ENCODE results near the gene RNF114.

DNA sequence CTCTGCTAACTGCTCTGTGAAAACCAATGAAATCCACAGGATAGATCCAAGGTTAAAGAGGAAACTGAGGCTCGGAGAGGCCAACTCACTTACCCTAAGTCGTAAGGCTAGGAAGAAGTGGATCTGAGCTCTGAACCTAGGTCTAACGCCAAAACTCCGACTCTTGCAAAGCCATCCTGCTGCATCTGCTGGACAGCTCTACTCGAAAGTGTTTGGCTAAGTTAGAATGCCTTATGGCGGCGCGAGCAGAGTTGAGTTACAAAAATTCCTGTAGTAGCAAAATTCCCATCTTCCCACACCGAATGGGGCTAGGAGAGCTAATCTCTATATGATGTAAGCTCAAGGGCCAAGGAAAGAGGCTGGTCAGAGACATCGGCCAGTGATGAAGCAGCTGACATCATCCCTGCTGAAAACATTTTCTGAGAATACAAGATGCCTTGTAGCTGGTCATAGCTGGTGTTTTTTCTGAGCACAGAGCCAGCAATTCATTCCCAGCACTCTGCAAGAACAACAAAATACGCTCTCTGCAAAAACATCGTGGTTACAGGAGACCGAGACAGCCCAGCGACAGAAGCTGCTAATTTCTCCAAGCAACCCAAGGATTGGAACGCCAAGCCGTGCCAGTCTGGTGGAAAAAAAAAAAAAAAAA, 22.7 kb upstream of the RNF114 start:
- TF ChIP-seq, protein P1, sequence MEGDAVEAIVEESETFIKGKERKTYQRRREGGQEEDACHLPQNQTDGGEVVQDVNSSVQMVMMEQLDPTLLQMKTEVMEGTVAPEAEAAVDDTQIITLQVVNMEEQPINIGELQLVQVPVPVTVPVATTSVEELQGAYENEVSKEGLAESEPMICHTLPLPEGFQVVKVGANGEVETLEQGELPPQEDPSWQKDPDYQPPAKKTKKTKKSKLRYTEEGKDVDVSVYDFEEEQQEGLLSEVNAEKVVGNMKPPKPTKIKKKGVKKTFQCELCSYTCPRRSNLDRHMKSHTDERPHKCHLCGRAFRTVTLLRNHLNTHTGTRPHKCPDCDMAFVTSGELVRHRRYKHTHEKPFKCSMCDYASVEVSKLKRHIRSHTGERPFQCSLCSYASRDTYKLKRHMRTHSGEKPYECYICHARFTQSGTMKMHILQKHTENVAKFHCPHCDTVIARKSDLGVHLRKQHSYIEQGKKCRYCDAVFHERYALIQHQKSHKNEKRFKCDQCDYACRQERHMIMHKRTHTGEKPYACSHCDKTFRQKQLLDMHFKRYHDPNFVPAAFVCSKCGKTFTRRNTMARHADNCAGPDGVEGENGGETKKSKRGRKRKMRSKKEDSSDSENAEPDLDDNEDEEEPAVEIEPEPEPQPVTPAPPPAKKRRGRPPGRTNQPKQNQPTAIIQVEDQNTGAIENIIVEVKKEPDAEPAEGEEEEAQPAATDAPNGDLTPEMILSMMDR (conservative IDR thresholded peaks at IDR 0.05): no peak
- no peak for TF ChIP-seq ZFX (IDR thresholded peaks at IDR 0.05)

Data from C4-2B (cell line).